SW 1271 (cell line): Measurements from ENCODE around the gene CHI3L1.

Experiments used
- DNase-seq, 2 experiments: peaks; one replicate each; lab custom pipeline; 2025; lab: John Stamatoyannopoulos, UW

CHI3L1 gene

GRCh38 chr1:203133970-203134725 is 52.4 kb downstream of the CHI3L1 start:
- no peak for DNase-seq

GRCh38 chr1:203131548-203132200 is 54.8 kb downstream of the CHI3L1 start:
- no peak for DNase-seq

GRCh38 chr1:203130358-203130985 is 56.0 kb downstream of the CHI3L1 start:
- DNase-seq, result no peak

- DNase-seq, result no peak
Observed at GRCh38 chr1:203129501-203130231, 56.8 kb downstream of the CHI3L1 start.
